Measurements from ENCODE around the gene ARMH3. TPM values are rescaled to one million over a fixed set of nuclear protein-coding genes. Genes with fewer than 3 reads are reported as not detected.

Gene ARMH3
- total RNA-seq, 1 donor from 2014 or later = 18.1 TPM

GRCh38 chr10:101881036-101881774, 174.8 kb downstream of the ARMH3 start:
- Mint-ChIP-seq H3K4me3 (ENCODE audit: unreplicated experiment) (no peak overlapping the region), H3K9me3 (ENCODE audit: low read depth) (no peaks in the 10 kb centered on the region), H3K27ac (ENCODE audit: unreplicated experiment) (no peak overlapping the region), H3K36me3 (ENCODE audit: low read depth) (peaks cover 2% of the 10 kb centered on the region), H3K4me1 (ENCODE audit: low read depth) (peaks cover 12% of the 10 kb centered on the region), H3K27me3 (ENCODE audit: low read depth) (no peaks in the 10 kb centered on the region)
- TF ChIP-seq CTCF (IDR thresholded peaks at IDR 0.05) = no peak
- DNase-seq (ENCODE audit: low spot score) = no peak

- H3K27me3 Mint-ChIP-seq (ENCODE audit: low read depth) = no peaks in the 10 kb centered on the region
- H3K4me3 Mint-ChIP-seq (ENCODE audit: unreplicated experiment) = no peak overlapping the region
These were observed 175.8 kb downstream of the ARMH3 start for GRCh38 chr10:101880232-101880573.

GRCh38 chr10:101879456-101880231, 176.3 kb downstream of the ARMH3 start:
- peak overlapping the region; percentile 32 for H3K27ac Mint-ChIP-seq (ENCODE audit: unreplicated experiment)
- no peak for TF ChIP-seq CTCF (IDR thresholded peaks at IDR 0.05)
- no peak overlapping the region for H3K4me3 Mint-ChIP-seq (ENCODE audit: unreplicated experiment)
- no peaks in the 10 kb centered on the region for H3K27me3 Mint-ChIP-seq (ENCODE audit: low read depth)
- DNase-seq (ENCODE audit: low spot score) = no peak
- peaks cover 12% of the 10 kb centered on the region for H3K4me1 Mint-ChIP-seq (ENCODE audit: low read depth)
- no peaks in the 10 kb centered on the region for H3K36me3 Mint-ChIP-seq (ENCODE audit: low read depth)
- no peaks in the 10 kb centered on the region for H3K9me3 Mint-ChIP-seq (ENCODE audit: low read depth)

More at GRCh38 chr10:101880232-101880573, 175.8 kb downstream of the ARMH3 start:
- no peak for TF ChIP-seq CTCF (IDR thresholded peaks at IDR 0.05)
- no peak for DNase-seq (ENCODE audit: low spot score)
- Mint-ChIP-seq H3K4me1 (ENCODE audit: low read depth) (peaks cover 12% of the 10 kb centered on the region), H3K9me3 (ENCODE audit: low read depth) (no peaks in the 10 kb centered on the region), H3K36me3 (ENCODE audit: low read depth) (peaks cover 2% of the 10 kb centered on the region), H3K27ac (ENCODE audit: unreplicated experiment) (no peak overlapping the region)

- Mint-ChIP-seq H3K4me3 (ENCODE audit: unreplicated experiment) (no peak overlapping the region), H3K27me3 (ENCODE audit: low read depth) (no peaks in the 10 kb centered on the region), H3K36me3 (ENCODE audit: low read depth) (no peaks in the 10 kb centered on the region), H3K27ac (ENCODE audit: unreplicated experiment) (peak overlapping the region; percentile 42), H3K9me3 (ENCODE audit: low read depth) (no peaks in the 10 kb centered on the region), H3K4me1 (ENCODE audit: low read depth) (peaks cover 12% of the 10 kb centered on the region)
- TF ChIP-seq CTCF (IDR thresholded peaks at IDR 0.05) = no peak
- no peak for DNase-seq (ENCODE audit: low spot score)
These were observed 177.1 kb downstream of the ARMH3 start for GRCh38 chr10:101878869-101879268.

- Mint-ChIP-seq H3K4me3 (ENCODE audit: unreplicated experiment) (no peak overlapping the region), H3K27me3 (ENCODE audit: low read depth) (no peaks in the 10 kb centered on the region), H3K36me3 (ENCODE audit: low read depth) (peaks cover 1% of the 10 kb centered on the region), H3K4me1 (ENCODE audit: low read depth) (peaks cover 12% of the 10 kb centered on the region), H3K27ac (ENCODE audit: unreplicated experiment) (no peak overlapping the region), H3K9me3 (ENCODE audit: low read depth) (no peaks in the 10 kb centered on the region)
- no peak for DNase-seq (ENCODE audit: low spot score)
- TF ChIP-seq CTCF (IDR thresholded peaks at IDR 0.05) = no peak
These were observed 180.8 kb downstream of the ARMH3 start for GRCh38 chr10:101875068-101875688.
